Muscle of leg (tissue), 11 donors: ENCODE measurements around the gene SGK1. TPM values are rescaled to one million over a fixed set of nuclear protein-coding genes. Genes with fewer than 3 reads are reported as not detected.
"Not testable (repeated sequence)": the region's sequence is repeated elsewhere in the genome, so short reads cannot be mapped to it uniquely, and the experiment has no call there.

Experiments
- DNase-seq: peaks from one replicate; pipeline ENCODE4 v3.0.0; 2013
- H3K27ac ChIP-seq: one replicate; pipeline ENCODE4 v1.5.1; 2013; ENCODE audit warnings: mild to moderate bottlenecking, low read length, control low read depth
- H3K27me3 ChIP-seq: one replicate; pipeline ENCODE4 v1.6.1; 2013; ENCODE audit warnings: low read length; ENCODE audit not compliant: control insufficient read depth, insufficient read depth
- H3K36me3 ChIP-seq: one replicate; pipeline ENCODE4 v1.6.1; 2013; ENCODE audit warnings: low read length; ENCODE audit not compliant: control insufficient read depth, insufficient read depth
- H3K4me1 ChIP-seq: one replicate; pipeline ENCODE4 v1.6.1; 2013; ENCODE audit warnings: low read length; ENCODE audit not compliant: control insufficient read depth, insufficient read depth
- H3K4me3 ChIP-seq: one replicate; pipeline ENCODE4 v1.5.1; 2013; ENCODE audit warnings: low read length, control low read depth
- H3K9me3 ChIP-seq: replicated peaks from 2 replicates; pipeline ENCODE4 v1.6.1; 2013; ENCODE audit warnings: low read depth, low read length; ENCODE audit not compliant: control insufficient read depth
- WGBS: methylation state at CpG from one replicate; pipeline ENCODE4 v1.1.5; 2013; ENCODE audit warnings: missing lambda C conversion rate; ENCODE audit not compliant: insufficient coverage; 5-methylcytosine and 5-hydroxymethylcytosine counted together
- polyA plus RNA-seq, 8 donors: library from polyadenylated mRNA; unstranded; fragments of 120-200 nt; gene quantifications; one replicate each; pipeline versions ENCODE4 v1.2.1 to v1.2.3, GENCODE V29; 2013; ENCODE audit warnings: inconsistent platforms in 1 of 8, low replicate concordance in 1 of 8; ENCODE audit not compliant: insufficient read length in 8 of 8, insufficient read depth in 1 of 8
- total RNA-seq: library from RNA; stranded (reverse); fragments of 120-200 nt; gene quantifications from one replicate; pipeline ENCODE4 v1.2.4, GENCODE V29; 2013

The SGK1 gene
- total and polyA plus RNA-seq, 9 donors = 17.4 to 32.2 (median 19.4) TPM

DNA sequence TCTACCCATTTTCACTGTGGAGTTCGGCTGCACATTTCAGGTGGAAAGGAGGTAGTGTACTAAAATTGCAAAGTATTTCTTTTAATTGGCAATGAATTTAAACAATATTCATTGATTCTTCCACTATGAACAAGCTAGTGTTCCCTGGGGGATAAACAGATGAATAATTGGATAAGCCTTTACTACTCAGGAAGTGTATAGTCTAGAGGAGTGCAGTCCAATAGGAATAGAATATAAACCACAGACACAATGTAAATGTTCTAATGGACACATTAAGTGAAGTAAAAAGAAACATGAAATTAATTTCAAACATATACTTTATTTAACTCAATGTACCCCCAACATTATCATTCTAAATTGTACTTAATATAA lies 28.7 kb downstream of the SGK1 start:
- WGBS = no CpG with 5 or more reads among the region's 1 CpG
- DNase-seq = no peak
- Histone ChIP-seq H3K4me1 (peaks cover 2% of the 10 kb centered on the region), H3K4me3 (no peak overlapping the region), H3K27me3 (no peaks in the 10 kb centered on the region), H3K9me3 (no peaks in the 10 kb centered on the region), H3K27ac (peak overlapping the region; percentile 83), H3K36me3 (no peaks in the 10 kb centered on the region)

DNA sequence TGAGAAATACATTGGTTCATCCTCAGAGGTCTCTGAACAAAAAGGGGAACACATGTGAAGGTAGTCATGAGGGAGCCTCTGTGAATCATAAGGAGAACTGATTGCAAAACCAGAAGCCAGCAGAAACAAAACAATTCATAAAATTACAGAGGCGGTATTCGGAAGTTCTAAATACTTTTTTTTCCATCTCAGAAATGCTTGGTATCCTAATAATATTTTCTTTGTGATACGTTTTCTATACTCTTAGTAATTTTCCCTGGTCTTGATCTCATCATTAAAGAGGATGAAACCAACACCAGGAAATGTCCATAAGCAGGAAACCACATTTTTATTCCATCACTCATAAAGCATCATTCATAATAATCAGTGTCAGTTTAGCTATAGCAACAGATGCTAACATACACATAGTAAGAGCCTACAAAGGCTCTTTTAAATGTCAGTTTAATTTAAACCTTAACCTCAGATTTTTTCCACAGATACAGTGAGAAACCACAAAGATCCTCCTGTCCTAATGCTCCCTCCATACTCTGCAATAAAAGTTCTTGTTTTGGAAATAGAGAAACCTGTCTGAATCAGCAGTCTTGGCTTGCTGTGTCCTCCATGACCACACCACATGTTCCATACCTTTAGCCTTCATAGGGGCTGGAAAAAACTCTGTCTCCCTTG lies 29.2 kb downstream of the SGK1 start:
- H3K27ac ChIP-seq = peak overlapping the region; percentile 83
- peak; percentile 89 for DNase-seq

DNA sequence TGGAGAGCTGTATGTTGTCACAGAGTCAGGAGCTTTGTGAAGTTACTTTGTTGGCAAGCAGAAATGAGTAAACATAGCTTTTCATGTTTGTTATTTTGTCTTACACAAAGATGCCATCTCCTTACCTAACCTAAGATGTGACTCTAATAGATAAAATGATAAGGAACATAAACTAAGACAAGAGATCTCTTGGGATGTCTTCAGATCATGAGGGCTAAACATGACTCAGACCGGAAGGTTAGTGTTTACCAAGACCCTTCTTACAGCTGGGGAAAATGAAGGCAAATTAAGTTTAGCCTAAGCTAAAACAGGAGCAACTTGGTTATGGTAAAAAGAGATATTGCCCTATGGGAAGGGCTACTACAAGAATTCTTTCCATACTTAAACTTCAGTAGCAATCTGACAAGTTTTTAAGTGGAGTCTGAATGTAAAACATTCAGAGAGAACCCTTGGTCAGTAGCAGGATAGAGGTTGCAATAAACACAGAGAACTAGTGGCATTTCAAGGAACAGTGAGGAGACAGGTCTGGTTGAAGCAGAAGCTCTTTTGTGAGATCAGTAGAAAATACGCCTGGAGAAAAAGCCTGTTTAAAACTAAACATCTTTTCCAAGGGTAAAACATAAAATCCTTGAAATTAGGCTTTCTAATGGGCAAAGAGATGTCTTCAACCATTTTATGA lies 29.9 kb downstream of the SGK1 start:
- H3K9me3 ChIP-seq = no peaks in the 10 kb centered on the region
- H3K4me3 ChIP-seq = no peak overlapping the region
- peak overlapping the region; percentile 83 for H3K27ac ChIP-seq
- H3K36me3 ChIP-seq = no peaks in the 10 kb centered on the region
- H3K27me3 ChIP-seq = no peaks in the 10 kb centered on the region
- no CpG with 5 or more reads among the region's 2 CpGs for WGBS
- H3K4me1 ChIP-seq = peaks cover 2% of the 10 kb centered on the region
- DNase-seq = peak; percentile 26

More for the DNA sequence above, 29.2 kb downstream of the SGK1 start:
- WGBS = no CpG with 5 or more reads among the region's 3 CpGs
- Histone ChIP-seq H3K27me3 (no peaks in the 10 kb centered on the region), H3K36me3 (no peaks in the 10 kb centered on the region), H3K4me3 (no peak overlapping the region), H3K9me3 (no peaks in the 10 kb centered on the region), H3K4me1 (peaks cover 2% of the 10 kb centered on the region)

DNA sequence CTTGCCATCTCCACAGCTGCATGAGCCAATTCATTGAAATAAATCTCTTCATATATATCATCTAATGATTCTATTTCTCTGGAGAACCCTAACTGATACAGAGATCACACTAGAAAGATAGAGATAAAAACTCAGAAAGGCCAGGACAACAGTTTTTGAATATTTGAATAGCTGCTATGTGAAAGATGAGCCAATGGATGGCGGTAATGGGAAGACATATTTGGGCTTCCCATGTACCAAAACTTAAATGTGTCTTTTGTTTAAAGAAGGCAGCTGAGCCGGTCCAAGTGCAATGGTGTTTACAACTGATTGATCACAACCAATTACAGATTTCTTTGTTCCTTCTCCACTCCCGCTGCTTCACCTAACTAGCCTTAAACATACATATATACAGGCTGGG lies 35.1 kb downstream of the SGK1 start:
- Histone ChIP-seq H3K4me3 (no peak overlapping the region), H3K27me3 (no peaks in the 10 kb centered on the region), H3K4me1 (no peaks in the 10 kb centered on the region), H3K27ac (no peak overlapping the region), H3K9me3 (no peaks in the 10 kb centered on the region), H3K36me3 (no peaks in the 10 kb centered on the region)
- no peak for DNase-seq
- WGBS = no CpG with 5 or more reads among the region's 3 CpGs

DNA sequence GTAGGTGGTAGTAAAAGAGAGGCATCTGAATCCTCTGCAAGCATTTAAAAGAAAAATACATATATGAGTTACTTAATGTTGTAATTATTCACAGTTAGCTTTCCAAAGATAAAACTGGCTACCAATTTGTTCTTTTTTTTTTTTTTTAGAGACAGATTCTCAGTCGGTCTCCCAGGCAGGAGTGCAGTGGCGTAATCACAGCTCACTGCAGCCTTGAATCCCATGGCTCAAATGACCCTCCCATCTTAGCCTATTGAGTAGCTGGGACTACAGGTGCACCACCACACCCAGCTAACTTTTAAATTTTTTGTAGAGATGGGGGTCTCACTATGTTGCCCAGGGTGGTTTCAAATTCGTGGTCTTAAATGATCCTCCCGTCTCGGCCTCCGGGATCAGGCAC lies 36.5 kb downstream of the SGK1 start:
- no peak overlapping the region for H3K27ac ChIP-seq
- H3K9me3 ChIP-seq = no peaks in the 10 kb centered on the region
- DNase-seq = no peak
- no peaks in the 10 kb centered on the region for H3K4me1 ChIP-seq
- H3K4me3 ChIP-seq = no peak overlapping the region
- no peaks in the 10 kb centered on the region for H3K27me3 ChIP-seq
- no CpG with 5 or more reads among the region's 6 CpGs for WGBS
- no peaks in the 10 kb centered on the region for H3K36me3 ChIP-seq

DNA sequence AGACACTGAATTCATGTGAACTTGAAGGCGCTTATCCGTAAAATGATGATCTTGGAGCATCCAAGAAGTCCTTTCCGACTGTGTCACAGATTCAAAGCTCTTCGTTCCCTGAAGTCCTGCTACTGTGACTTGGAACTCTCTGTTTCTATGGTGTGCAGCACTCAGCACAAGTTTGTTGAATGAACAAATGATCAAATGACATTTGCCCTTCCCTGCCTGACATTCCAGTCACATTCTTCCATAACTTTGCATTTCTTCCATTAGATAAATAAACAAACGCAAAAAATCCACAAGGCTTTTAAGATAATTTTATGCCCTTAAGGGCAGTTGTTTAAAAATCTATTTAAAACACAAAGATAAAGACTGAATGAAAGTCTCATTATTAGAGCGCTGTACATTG lies 39.9 kb downstream of the SGK1 start:
- no peak for DNase-seq
- Histone ChIP-seq H3K27me3 (no peaks in the 10 kb centered on the region), H3K27ac (no peak overlapping the region), H3K4me1 (no peaks in the 10 kb centered on the region), H3K36me3 (no peaks in the 10 kb centered on the region), H3K9me3 (no peaks in the 10 kb centered on the region), H3K4me3 (no peak overlapping the region)
- 81% methylated on average over 4 of the region's 6 CpGs for WGBS

DNA sequence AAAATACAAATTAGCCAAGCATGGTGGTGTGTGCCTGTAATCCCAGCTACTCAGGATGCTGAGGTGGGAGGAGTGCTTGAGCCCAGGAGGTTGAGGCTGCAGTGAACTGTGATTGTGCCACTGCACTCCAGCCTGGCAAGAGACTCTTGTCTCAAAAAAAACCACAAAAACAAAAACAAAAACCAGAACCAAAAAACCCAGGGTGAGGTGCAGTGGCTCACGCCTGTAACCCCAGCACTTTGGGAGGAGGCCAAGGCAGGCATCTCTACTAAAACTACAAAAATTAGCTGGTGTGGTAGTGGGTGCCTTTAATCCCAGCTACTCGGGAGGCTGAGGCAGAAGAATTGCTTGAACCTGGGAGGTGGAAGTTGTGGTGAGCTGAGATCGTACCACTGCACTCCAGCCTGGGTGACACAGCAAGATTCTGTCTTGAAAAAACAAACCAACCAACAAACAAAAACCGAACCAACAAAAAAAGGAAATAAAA lies 41.0 kb downstream of the SGK1 start:
- not testable (repeated sequence) for H3K4me1 ChIP-seq, H3K27ac ChIP-seq, H3K4me3 ChIP-seq, H3K9me3 ChIP-seq, H3K27me3 ChIP-seq, H3K36me3 ChIP-seq, DNase-seq
- no CpG with 5 or more reads among the region's 4 CpGs for WGBS

DNA sequence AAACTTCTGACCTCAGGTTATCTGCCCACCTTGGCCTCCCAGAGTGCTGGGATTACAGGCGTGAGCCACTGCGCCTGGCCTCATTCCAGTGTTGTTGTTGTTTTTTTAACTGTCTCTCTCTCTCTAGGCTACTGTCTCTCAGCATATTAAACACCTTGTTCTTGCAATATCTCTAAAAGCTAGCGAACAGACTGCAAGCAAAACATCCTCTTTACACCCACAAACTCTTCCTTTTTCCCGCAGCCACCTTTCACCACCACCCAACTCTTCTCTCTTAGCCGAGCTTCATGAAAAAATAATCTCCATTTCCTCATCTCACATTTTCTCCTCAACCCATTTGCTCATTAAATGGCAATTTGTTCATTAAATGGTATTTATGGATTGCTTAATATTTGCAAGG lies 45.5 kb downstream of the SGK1 start:
- H3K9me3 ChIP-seq = no peaks in the 10 kb centered on the region
- H3K4me1 ChIP-seq = peaks cover 4% of the 10 kb centered on the region
- no peak overlapping the region for H3K27ac ChIP-seq
- no peaks in the 10 kb centered on the region for H3K27me3 ChIP-seq
- H3K4me3 ChIP-seq = no peak overlapping the region
- no peak for DNase-seq
- H3K36me3 ChIP-seq = no peaks in the 10 kb centered on the region
- 75% methylated on average over 1 of the region's 5 CpGs for WGBS

DNA sequence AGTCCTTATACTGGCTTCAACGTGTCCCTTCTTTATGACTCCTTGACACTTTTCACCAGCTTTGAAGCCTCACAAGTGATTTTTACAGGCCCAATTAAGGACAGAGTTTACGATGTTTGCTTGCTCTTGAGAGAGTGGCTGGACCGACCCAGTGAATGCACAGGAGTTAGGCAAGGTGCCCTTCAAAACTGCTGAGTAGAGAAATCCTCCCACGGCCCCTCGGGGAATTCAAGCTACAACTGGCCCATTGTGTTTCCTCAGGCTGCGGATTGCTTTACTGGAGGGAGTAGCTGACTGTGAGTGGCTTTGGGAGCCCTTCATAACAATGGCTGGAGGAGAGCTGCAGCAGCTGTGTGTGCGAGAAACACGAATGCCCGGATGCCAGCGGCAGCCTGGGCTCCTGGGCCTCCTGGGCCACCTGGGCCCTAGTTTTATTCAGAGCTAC lies 50.0 kb downstream of the SGK1 start:
- Histone ChIP-seq H3K4me3 (no peak overlapping the region), H3K27ac (peak overlapping the region; percentile 1), H3K27me3 (no peaks in the 10 kb centered on the region), H3K4me1 (peaks cover 4% of the 10 kb centered on the region), H3K36me3 (no peaks in the 10 kb centered on the region), H3K9me3 (no peaks in the 10 kb centered on the region)
- WGBS = 60% methylated on average over 8 of the region's 10 CpGs
- DNase-seq = no peak

DNA sequence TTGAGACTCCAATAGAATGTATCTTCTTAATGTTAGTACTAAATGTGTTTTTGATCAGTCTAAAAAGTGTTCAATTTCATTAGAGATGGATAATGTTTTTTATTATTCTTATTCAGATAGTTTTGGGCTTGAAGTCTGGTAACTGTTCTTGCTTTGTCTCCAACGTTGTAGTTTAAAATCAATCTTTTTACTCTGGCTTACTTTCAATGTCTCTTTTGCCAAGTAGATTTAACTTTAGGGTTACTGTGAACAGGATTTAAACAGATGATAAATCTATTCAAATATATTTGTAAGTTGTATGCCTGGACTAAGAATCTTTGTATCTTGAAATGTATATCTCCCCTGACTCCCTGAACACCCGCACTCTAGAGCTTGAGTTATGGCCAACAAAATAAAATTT lies 51.1 kb downstream of the SGK1 start:
- Histone ChIP-seq H3K4me1 (peaks cover 4% of the 10 kb centered on the region), H3K27ac (no peak overlapping the region), H3K4me3 (no peak overlapping the region), H3K9me3 (no peaks in the 10 kb centered on the region), H3K36me3 (no peaks in the 10 kb centered on the region), H3K27me3 (no peaks in the 10 kb centered on the region)
- WGBS = no CpG with 5 or more reads among the region's 2 CpGs
- peak; percentile 68 for DNase-seq
